Measurements from ENCODE around the gene DEPP1.

Gene DEPP1

GRCh38 chr10:44993226-44993921 lies 14.8 kb upstream of the DEPP1 start:
- no peak for TF ChIP-seq CTCF (IDR thresholded peaks at IDR 0.05; ENCODE audit: low read depth, low read length)
- no peak overlapping the region for H3K4me3 ChIP-seq (replicated peaks in 1 of 2; ENCODE audit: low read depth in 2 of 2, low read length in 2 of 2)
- DNase-seq (ENCODE audit: low read depth in 2 of 2), result no peak

- no peak for TF ChIP-seq CTCF (IDR thresholded peaks at IDR 0.05; ENCODE audit: low read depth, low read length)
- H3K4me3 ChIP-seq (replicated peaks in 1 of 2; ENCODE audit: low read depth in 2 of 2, low read length in 2 of 2), result no peak overlapping the region
- no peak for DNase-seq (ENCODE audit: low read depth in 2 of 2)
Observed at GRCh38 chr10:44992732-44993225, 14.2 kb upstream of the DEPP1 start.

DNA sequence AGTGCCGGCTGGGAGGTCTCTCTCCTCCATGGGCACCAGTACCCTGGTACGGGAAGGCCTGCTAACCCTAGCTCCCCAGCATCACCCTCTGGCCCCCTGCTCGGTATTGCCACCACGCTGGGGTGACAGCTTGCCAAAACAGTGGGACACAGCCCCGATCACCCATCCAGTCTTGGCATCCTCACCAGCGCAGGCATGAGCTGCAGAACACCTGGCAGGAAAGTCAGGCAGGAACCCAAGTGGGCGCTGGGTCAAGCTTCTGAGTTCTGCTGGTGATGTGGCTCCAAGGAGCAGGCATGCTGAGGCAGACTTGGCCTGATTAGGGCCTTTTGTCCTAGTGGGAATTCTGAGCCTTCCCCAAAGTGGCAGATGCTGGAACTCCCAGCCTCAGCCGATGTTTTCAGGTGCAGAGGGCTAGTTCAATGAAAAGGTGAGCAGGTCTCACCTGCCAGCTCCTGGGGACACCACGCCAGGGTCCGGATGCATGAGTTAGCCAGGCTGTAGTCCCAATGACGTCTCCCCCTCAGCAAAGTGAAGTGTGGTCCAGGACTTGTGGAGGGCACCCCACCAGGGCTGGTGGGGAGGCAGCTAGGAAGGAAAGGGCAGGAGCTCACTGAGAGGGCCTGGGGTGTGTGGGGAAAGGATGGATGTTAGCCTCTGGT lies 13.6 kb upstream of the DEPP1 start:
- no peak for DNase-seq (ENCODE audit: low read depth in 2 of 2)
- TF ChIP-seq CTCF (IDR thresholded peaks at IDR 0.05; ENCODE audit: low read depth, low read length), result no peak
- no peak overlapping the region for H3K4me3 ChIP-seq (replicated peaks in 1 of 2; ENCODE audit: low read depth in 2 of 2, low read length in 2 of 2)

- no peak for TF ChIP-seq CTCF (IDR thresholded peaks at IDR 0.05; ENCODE audit: low read depth, low read length)
Observed at GRCh38 chr10:44991571-44991970, 13.0 kb upstream of the DEPP1 start.

GRCh38 chr10:44990965-44991364 lies 12.4 kb upstream of the DEPP1 start:
- no peak for DNase-seq (ENCODE audit: low read depth in 2 of 2)
- no peak for TF ChIP-seq CTCF (IDR thresholded peaks at IDR 0.05; ENCODE audit: low read depth, low read length)
- H3K4me3 ChIP-seq (replicated peaks in 1 of 2; ENCODE audit: low read depth in 2 of 2, low read length in 2 of 2), result no peak overlapping the region

More at GRCh38 chr10:44991571-44991970, 13.0 kb upstream of the DEPP1 start:
- H3K4me3 ChIP-seq (replicated peaks in 1 of 2; ENCODE audit: low read depth in 2 of 2, low read length in 2 of 2), result no peak overlapping the region
- peak in 1 of 2 donors; percentile 22 for DNase-seq (ENCODE audit: low read depth in 2 of 2)

DNA sequence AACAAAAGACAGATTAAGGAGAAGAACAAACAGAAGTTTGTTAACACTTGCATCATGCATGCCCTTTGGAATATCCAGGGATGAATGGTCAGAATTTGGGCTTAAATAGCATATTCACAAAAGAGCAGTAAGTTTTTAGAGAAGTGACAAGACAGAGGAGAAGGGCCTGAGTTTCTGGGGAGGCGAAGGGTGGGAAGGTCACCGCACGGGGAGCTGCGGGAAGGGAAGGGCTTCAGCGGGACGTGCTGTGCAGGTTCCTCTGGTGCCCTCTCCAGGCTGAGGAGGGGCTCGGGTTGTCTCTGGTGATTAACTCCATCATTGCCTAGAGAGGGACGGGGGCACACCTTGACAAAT lies 11.7 kb upstream of the DEPP1 start:
- no peak overlapping the region for H3K4me3 ChIP-seq (replicated peaks in 1 of 2; ENCODE audit: low read depth in 2 of 2, low read length in 2 of 2)
- no peak for DNase-seq (ENCODE audit: low read depth in 2 of 2)
- TF ChIP-seq CTCF (IDR thresholded peaks at IDR 0.05; ENCODE audit: low read depth, low read length), result no peak

Data from cardiac fibroblast (primary cell).